ENCODE results near the gene RXFP2.

The RXFP2 gene

GRCh38 chr13:31827707-31828106, 88.4 kb downstream of the RXFP2 start:
- DNase-seq, result no peak

GRCh38 chr13:31835932-31836331, 96.6 kb downstream of the RXFP2 start:
- no peak for DNase-seq

DNA sequence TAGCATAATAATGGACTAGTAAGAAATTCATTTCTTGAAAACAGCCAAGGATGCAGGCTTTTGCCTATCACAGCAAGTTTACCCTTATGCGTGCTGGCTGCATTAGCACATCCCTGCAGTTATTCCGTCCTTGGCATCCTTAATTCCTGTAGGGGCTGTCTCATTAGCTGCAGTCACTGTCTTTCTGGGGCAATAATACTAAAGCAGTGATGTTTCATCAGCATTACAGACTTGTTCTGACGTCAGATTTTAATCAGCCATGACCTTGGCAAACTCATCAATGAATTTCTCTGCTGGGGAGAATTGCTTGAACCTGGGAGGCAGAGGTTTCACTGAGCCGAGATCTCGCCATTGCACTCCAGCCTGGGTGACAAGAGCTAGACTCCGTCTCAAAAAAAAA, 103.7 kb downstream of the RXFP2 start:
- no peak for DNase-seq

DNA sequence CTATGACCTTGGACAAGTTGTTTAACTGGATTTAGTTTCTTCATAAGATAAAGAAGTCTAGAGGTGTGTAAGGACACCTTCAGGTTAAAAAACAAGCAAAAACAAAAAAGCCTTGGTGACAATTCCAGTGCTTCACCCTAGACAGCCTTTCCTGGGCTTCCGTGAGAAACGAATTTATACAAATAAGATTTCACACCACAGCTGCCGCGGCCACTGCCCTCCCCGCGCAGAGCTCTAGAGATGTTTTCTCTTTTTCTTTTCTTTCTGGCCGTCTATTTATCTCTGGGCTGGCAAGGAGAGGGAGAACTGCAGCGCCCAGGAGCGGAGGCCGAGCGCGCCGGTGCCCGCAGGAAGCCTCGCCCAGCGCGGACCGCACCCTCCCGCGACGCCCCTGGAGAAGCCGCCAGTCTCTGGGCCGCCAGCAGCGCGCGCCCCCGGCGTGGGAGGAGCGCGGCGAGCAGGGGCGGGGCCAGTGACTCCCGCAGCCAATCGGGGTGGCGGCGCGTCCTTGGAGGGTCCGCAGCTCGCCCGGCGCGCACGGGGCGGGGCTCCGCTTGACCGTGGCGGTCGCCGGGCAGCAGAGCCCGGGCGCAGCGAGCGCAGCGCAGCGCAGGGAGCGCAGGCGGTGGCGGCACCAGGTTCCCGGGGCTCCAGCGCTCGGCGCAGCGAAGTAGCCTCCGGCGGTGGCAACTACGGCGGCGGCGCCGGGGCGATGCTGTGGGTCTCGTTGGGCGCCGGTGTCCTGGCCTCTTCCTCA, 107.0 kb downstream of the RXFP2 start:
- no peak for DNase-seq

GRCh38 chr13:31846961-31847752, 107.8 kb downstream of the RXFP2 start:
- no peak for DNase-seq

DNA sequence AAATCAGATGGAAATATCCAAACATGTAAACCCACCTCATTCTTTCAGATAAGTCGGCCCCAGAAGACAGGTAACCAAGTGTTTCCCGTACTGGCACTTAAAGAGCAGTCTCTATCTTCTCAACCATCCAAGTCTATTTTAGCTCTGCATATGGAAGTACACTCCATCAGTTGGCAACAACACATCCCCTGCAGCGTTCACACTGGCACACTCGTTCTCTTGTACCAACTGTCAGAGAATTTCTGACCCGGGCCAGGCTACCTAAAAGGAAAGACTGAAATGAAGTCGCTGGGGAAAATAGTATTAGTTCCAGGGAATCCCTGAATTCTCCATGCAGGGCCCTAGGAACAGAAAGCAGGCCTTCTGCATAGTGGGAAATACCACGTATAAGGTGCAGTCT, 109.3 kb downstream of the RXFP2 start:
- no peak for DNase-seq

DNA sequence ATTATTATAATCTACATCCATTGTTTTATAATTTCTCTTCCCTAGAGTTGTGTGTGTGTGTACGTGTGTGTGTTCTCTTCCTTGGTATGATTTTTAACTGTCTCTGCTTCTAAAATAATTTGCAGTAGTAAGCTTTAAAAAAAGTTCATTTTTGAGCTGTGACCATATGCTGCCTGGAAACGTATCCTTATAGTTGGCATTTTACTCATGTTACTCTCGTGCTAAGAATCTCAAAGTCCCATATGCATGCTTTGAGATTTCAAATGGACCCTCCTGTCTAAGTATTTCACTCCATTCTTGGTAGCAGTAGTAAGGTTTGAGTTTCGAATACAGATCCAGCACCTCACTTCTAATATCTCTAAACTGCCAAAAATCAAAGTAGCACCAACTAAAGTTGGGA, 109.9 kb downstream of the RXFP2 start:
- no peak for DNase-seq

DNA sequence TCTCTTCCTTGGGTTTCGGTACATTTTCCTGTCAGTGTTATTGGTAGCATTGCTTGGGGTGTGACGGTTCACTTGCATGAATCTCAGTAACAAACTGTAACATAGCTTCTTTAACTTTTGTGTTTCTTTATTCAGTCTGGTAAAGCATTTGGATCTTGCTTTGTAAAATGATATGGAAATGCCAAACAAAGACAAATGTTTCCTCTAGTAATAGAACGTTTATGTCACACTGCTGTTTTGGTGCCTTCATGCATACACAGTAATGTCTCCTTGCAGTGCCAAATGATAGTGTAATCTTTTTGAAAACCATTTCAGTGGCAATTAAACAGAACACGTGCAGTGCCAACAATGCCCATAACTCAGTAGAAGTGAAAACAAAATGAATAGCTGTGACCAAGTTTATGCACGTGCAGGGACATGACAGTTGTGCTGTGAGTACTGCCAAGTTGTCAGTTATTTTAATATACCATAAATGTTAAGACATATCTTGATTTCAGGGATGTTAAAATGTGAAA, 110.8 kb downstream of the RXFP2 start:
- DNase-seq, result no peak

DNA sequence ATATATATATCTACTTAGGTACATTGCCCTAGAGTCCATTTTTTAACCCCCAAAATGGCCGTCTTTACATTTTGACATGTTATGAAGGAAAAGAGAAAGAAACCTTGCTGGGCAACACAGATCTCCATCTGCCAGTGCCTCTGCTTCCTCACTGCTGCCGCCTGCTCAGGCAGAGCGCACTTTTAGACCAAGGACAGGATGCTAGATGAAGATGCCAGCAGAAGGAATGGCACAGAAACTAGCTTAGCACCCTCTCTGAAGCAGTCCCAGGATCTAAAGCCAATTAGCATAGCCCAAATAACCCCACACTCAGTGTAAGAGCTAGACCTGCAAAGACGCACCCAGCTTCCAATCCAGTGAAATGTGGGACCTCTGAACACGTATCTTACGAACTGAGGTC, 111.9 kb downstream of the RXFP2 start:
- no peak for DNase-seq

Measured in GF-D8 (cell line).